Bronchus fibroblast of lung (primary cell): ENCODE results near the gene HRH1. TPM values are rescaled to one million over a fixed set of nuclear protein-coding genes. Genes with fewer than 3 reads are reported as not detected.

ENCODE experiments used
- total RNA-seq: library from RNA; depleted of rRNA; stranded (reverse); fragments of >200 nt; gene quantifications from 2 replicates; pipeline ENCODE4 v1.2.3, GENCODE V29; 2015

The HRH1 gene
- 4.9 and 5.4 TPM in 2 replicates for total RNA-seq

GRCh38 chr3:11154036-11154952 lies at the start of gene HRH1:
TSS of gene HRH1 (plus strand) at chr3:11154493. CDS start at chr3:11259038, 104,545 bp downstream.

GRCh38 chr3:11271986-11272904 lies 118.0 kb downstream of the HRH1 start, which contains the start of gene ATG7:
TSS of gene ATG7 (plus strand) at chr3:11272397. CDS start at chr3:11298696, 26,299 bp downstream.

Other genes starting within 250 kb of the HRH1 start
- not detected in 2 replicates for gene SLC6A1, start 161.7 kb upstream of the HRH1 start, total RNA-seq
- gene ATG7, start 117.9 kb downstream of the HRH1 start, total RNA-seq: 44.2 and 54.1 TPM in 2 replicates